ENCODE measurements around the gene DGLUCY.
"Not testable (repeated sequence)": the region's sequence is repeated elsewhere in the genome, so short reads cannot be mapped to it uniquely, and the experiment has no call there.

The DGLUCY gene

GRCh38 chr14:91207008-91207407 lies 93.1 kb downstream of the DGLUCY start:
- DNase-seq (ENCODE audit: low read depth in 2 of 2): no peak

- DNase-seq (ENCODE audit: low read depth in 2 of 2): no peak
These were observed 97.1 kb downstream of the DGLUCY start for GRCh38 chr14:91211017-91211416.

- no peak for DNase-seq (ENCODE audit: low read depth in 2 of 2)
These were observed 100.4 kb downstream of the DGLUCY start for GRCh38 chr14:91214306-91214705.

GRCh38 chr14:91215381-91215780 lies 101.5 kb downstream of the DGLUCY start:
- DNase-seq (ENCODE audit: low read depth in 2 of 2): no peak

GRCh38 chr14:91216731-91217226 lies 102.9 kb downstream of the DGLUCY start:
- DNase-seq (ENCODE audit: low read depth in 2 of 2): no peak

GRCh38 chr14:91218014-91218413 lies 104.1 kb downstream of the DGLUCY start:
- no peak for DNase-seq (ENCODE audit: low read depth in 2 of 2)

GRCh38 chr14:91219517-91220389 lies 105.9 kb downstream of the DGLUCY start:
- DNase-seq (ENCODE audit: low read depth in 2 of 2): no peak

- DNase-seq (ENCODE audit: low read depth in 2 of 2): no peak
These were observed 106.7 kb downstream of the DGLUCY start for GRCh38 chr14:91220581-91221000.

- DNase-seq (ENCODE audit: low read depth in 2 of 2): no peak
These were observed 107.4 kb downstream of the DGLUCY start for GRCh38 chr14:91221270-91221669.

- no peak for DNase-seq (ENCODE audit: low read depth in 2 of 2)
These were observed 109.3 kb downstream of the DGLUCY start for GRCh38 chr14:91223028-91223783.

GRCh38 chr14:91225025-91225424 lies 111.2 kb downstream of the DGLUCY start:
- DNase-seq (ENCODE audit: low read depth in 2 of 2): no peak

GRCh38 chr14:91226360-91226759 lies 112.5 kb downstream of the DGLUCY start:
- DNase-seq (ENCODE audit: low read depth in 2 of 2): not testable (repeated sequence)

GRCh38 chr14:91227183-91227628 lies 113.3 kb downstream of the DGLUCY start:
- no peak for DNase-seq (ENCODE audit: low read depth in 2 of 2)

- DNase-seq (ENCODE audit: low read depth in 2 of 2): peak; percentile 59 to 78
These were observed 114.5 kb downstream of the DGLUCY start for GRCh38 chr14:91228112-91229004.

GRCh38 chr14:91229005-91229382 lies 115.1 kb downstream of the DGLUCY start:
- DNase-seq (ENCODE audit: low read depth in 2 of 2): no peak

GRCh38 chr14:91229743-91230200 lies 115.9 kb downstream of the DGLUCY start:
- DNase-seq (ENCODE audit: low read depth in 2 of 2): no peak

GRCh38 chr14:91230397-91231035 lies 116.6 kb downstream of the DGLUCY start:
- DNase-seq (ENCODE audit: low read depth in 2 of 2): no peak

GRCh38 chr14:91231446-91231845 lies 117.6 kb downstream of the DGLUCY start:
- no peak for DNase-seq (ENCODE audit: low read depth in 2 of 2)

GRCh38 chr14:91232052-91232451 lies 118.2 kb downstream of the DGLUCY start:
- no peak for DNase-seq (ENCODE audit: low read depth in 2 of 2)

GRCh38 chr14:91232603-91233002 lies 118.7 kb downstream of the DGLUCY start:
- DNase-seq (ENCODE audit: low read depth in 2 of 2): no peak

All from activated CD8-positive, alpha-beta memory T cell treated with anti-CD3 and anti-CD28 coated beads for 4 hours (primary cell).